HL-60 (cell line): ENCODE results near the gene OR5B17.

Experiments
- DNase-seq, 2 experiments: peaks; one replicate each; pipeline ENCODE4 v3.0.0-alpha.2; 2010 to 2020; ENCODE audit warnings: low read depth in 1 of 2, low spot score in 1 of 2
- H3K27ac ChIP-seq: fragments of 250-450 bp; sonication (Bioruptor Pico); replicated peaks from 2 replicates; pipeline ENCODE4 v1.5.1; 2020; ENCODE audit warnings: mild to moderate bottlenecking, moderate library complexity
- H3K27me3 ChIP-seq: fragments of 250-450 bp; sonication (Bioruptor Pico); 2 replicates; pipeline ENCODE4 v1.5.1; 2021; ENCODE audit warnings: mild to moderate bottlenecking, moderate library complexity; ENCODE audit not compliant: insufficient read depth, poor library complexity, severe bottlenecking
- H3K4me3 ChIP-seq: replicated peaks from 2 replicates; pipeline ENCODE4 v1.5.1; 2011; ENCODE audit warnings: mild to moderate bottlenecking, control low read depth, low read length; ENCODE audit not compliant: insufficient read depth
- CTCF ChIP-seq: IDR thresholded peaks from one replicate; pipeline ENCODE4 v1.5.1; 2011; ENCODE audit warnings: low read length, control low read depth, inconsistent platforms; ENCODE audit not compliant: insufficient read depth
- GABPA ChIP-seq: IDR thresholded peaks from 2 replicates; pipeline ENCODE4 v1.6.1; 2012; ENCODE audit warnings: low read depth
- POLR2AphosphoS5 ChIP-seq: IDR thresholded peaks from 2 replicates; pipeline ENCODE4 v1.6.1; 2012; ENCODE audit warnings: low read depth
- SPI1 ChIP-seq: IDR thresholded peaks from 2 replicates; pipeline ENCODE4 v1.6.1; 2012; ENCODE audit warnings: low read depth, mild to moderate bottlenecking, borderline replicate concordance
- TF ChIP-seq, protein P1 (sequence below): IDR thresholded peaks from 2 replicates; pipeline ENCODE4 v1.6.1; 2012; ENCODE audit warnings: low read depth; ENCODE audit not compliant: insufficient replicate concordance

OR5B17 gene

DNA sequence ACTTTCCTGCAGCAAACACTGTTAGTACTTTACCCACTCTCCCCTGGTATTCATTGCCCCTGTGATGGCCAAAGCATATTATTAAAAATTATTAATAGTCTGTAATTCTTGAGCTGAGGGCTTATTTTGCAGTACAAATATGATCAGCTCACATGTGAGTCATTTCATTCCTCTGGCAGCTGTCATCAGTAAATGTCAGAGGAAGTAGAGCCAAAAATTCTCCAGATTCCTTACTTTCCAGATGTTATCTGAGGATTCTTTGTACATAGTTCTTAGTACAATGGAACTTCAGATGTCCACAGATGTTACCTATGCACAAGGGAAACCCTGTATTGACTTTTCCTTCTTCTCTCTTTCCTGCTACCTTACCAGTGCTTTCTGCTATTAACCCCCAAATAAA is 35.3 kb upstream of the OR5B17 start:
- no peak overlapping the region for H3K27ac ChIP-seq
- DNase-seq = no peak
- H3K4me3 ChIP-seq = no peak overlapping the region
- H3K27me3 ChIP-seq = no peaks in the 10 kb centered on the region
- TF ChIP-seq SPI1 (no peak), POLR2AphosphoS5 (no peak), GABPA (no peak), CTCF (no peak)
- TF ChIP-seq, protein P1, sequence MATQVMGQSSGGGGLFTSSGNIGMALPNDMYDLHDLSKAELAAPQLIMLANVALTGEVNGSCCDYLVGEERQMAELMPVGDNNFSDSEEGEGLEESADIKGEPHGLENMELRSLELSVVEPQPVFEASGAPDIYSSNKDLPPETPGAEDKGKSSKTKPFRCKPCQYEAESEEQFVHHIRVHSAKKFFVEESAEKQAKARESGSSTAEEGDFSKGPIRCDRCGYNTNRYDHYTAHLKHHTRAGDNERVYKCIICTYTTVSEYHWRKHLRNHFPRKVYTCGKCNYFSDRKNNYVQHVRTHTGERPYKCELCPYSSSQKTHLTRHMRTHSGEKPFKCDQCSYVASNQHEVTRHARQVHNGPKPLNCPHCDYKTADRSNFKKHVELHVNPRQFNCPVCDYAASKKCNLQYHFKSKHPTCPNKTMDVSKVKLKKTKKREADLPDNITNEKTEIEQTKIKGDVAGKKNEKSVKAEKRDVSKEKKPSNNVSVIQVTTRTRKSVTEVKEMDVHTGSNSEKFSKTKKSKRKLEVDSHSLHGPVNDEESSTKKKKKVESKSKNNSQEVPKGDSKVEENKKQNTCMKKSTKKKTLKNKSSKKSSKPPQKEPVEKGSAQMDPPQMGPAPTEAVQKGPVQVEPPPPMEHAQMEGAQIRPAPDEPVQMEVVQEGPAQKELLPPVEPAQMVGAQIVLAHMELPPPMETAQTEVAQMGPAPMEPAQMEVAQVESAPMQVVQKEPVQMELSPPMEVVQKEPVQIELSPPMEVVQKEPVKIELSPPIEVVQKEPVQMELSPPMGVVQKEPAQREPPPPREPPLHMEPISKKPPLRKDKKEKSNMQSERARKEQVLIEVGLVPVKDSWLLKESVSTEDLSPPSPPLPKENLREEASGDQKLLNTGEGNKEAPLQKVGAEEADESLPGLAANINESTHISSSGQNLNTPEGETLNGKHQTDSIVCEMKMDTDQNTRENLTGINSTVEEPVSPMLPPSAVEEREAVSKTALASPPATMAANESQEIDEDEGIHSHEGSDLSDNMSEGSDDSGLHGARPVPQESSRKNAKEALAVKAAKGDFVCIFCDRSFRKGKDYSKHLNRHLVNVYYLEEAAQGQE = no peak

- no peak for DNase-seq
- Histone ChIP-seq H3K4me3 (no peak overlapping the region), H3K27ac (no peak overlapping the region), H3K27me3 (no peaks in the 10 kb centered on the region)
- TF ChIP-seq GABPA = no peak
Measured at GRCh38 chr11:58392746-58393145, 33.9 kb upstream of the OR5B17 start.

- DNase-seq = no peak
- TF ChIP-seq, protein P1 = no peak
- TF ChIP-seq CTCF = no peak
- no peak for TF ChIP-seq POLR2AphosphoS5
- TF ChIP-seq GABPA = no peak
- no peak for TF ChIP-seq SPI1
Measured at GRCh38 chr11:58391879-58392278, 33.0 kb upstream of the OR5B17 start.

GRCh38 chr11:58390551-58391063 is 31.7 kb upstream of the OR5B17 start:
- Histone ChIP-seq H3K27me3 (no peaks in the 10 kb centered on the region), H3K27ac (no peak overlapping the region), H3K4me3 (no peak overlapping the region)
- no peak for DNase-seq
- TF ChIP-seq GABPA (no peak), SPI1 (no peak), CTCF (no peak), POLR2AphosphoS5 (no peak)
- TF ChIP-seq, protein P1 = no peak

More at GRCh38 chr11:58391879-58392278, 33.0 kb upstream of the OR5B17 start:
- Histone ChIP-seq H3K27ac (no peak overlapping the region), H3K4me3 (no peak overlapping the region), H3K27me3 (no peaks in the 10 kb centered on the region)
